ENCODE measurements around the gene PGD. TPM values are rescaled to one million over a fixed set of nuclear protein-coding genes. Genes with fewer than 3 reads are reported as not detected.
"Not testable (repeated sequence)": the region's sequence is repeated elsewhere in the genome, so short reads cannot be mapped to it uniquely, and the experiment has no call there.

Gene PGD
- total RNA-seq, 2 donors from 2014 or later = 68.0 to 105 TPM

DNA sequence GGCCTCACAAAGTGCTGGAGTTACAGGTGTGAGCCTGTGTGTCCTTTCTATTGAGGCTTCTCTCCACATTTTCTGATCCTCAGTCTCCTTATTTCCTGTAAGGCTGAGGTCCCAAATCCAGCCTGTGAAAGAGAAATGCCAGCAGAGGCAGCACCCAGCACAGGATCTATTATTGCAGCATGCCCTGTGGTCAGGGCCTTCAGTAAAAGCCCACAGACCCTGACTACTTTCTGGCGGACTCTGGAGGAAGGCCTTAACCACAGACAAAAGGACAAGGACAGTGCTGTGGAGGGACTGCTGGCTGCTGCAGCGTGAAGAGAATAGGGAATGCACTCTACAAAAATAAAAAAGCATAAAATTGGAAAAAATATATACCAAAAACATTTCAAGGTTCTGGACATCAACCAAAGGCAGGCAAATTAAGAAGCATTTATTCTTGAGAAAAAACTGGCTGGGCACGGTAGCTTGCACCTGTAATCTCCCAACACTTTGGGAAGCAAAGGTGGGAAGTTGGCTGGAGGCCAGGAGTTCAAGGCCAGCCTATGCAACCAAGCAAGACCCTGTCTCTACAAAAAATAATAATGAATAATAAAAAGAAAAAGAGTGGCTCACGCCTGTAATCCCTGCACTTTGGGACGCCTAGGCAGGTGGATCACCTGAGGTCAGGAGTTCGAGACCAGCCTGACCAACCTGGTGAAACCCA is 9.4 kb upstream of the PGD start:
- ATAC-seq (no peak), DNase-seq (no peak)
- intact Hi-C loops (cut with DNase I, micrococcal nuclease) = no loop called here

DNA sequence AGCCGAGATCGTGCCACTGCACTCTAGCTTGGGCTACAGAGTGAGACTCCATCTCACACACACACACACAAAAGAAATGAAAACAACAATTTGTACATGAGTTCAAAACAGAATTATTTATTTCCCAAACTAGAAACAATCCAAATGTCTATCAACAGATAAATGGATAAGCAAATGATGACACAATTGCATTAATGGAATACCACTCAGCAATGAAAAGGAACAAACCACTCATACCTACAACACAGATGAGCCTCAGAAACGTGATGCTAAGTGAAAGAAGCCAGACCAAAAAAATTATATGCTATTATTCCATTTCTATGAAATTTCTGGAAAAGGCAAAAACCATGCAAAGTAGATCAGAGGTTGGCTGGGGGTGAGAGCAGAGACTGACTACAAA is 2.0 kb upstream of the PGD start:
- DNase-seq = no peak
- intact Hi-C loops (cut with DNase I, micrococcal nuclease) = no loop called here
- ATAC-seq = no peak

DNA sequence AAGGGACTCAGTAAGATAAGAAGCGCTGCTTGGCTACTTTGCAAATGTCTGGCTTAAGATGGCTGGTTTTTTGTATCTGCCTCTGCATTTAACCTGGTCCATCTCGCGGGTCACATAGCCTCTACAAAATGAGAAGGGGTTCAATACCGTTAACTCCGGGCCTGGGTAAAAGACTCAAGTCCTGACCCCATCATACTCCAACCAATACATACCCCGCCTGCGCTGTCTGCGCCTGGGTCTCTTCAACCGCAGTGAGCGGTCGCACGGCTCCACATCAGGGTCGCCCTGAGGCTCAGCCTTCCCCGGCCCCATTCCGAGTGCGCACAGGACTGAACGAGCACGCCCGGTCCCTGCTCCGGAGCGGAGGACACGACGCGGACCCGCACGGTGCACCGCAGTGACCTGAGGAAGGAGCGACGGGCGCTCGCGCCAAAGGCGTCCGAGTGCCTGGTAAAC is 558 bp upstream of the PGD start:
- ATAC-seq = no peak
- no peak for DNase-seq
- intact Hi-C loops (cut with DNase I, micrococcal nuclease) = no loop called here

DNA sequence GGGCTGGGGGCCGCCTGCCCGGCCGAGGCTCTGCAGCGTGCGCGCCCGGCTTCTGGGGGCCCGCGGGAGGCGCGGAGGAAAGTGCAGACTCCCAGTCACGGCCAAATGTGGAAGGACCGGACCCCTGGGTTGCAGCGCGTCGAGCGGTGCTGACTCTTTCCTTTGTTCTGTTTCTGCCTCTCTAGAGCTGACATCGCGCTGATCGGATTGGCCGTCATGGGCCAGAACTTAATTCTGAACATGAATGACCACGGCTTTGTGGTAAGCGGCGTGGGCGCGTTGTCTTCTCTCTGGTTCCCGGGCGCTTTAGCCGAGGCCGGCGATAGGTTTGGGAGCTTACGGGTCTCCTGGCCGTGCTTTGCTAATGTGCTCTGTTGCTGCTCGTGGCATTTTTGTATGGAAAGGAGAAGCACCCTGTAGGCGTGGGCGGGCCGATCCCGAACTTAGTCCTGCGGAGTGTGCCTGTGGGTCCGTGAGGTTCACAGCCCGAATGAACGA is 629 bp downstream of the PGD start:
- ATAC-seq (no peak), DNase-seq (peak; percentile 30 to 43)
- intact Hi-C loops (cut with DNase I, micrococcal nuclease) = no loop called here

DNA sequence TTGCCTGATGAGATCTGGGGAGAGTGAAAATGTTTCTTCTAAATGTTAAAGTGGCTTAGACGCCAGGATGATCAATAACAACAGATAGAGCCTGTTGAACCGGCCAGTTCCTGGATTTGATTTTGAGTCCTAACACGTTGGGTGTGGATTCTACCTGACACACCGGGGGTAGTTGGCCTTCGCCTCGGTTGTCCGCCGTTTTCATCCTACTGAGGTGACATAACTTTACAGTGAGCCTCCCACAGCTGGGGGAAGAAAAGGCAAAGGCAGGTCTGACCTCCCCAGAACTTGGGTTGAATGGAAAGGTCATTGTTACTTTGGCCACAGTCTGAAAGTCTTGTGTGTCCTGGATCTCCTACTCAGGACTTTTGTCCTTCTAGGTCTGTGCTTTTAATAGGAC is 1.1 kb downstream of the PGD start:
- intact Hi-C loops (cut with DNase I, micrococcal nuclease) = no loop called here
- DNase-seq (no peak), ATAC-seq (no peak)

DNA sequence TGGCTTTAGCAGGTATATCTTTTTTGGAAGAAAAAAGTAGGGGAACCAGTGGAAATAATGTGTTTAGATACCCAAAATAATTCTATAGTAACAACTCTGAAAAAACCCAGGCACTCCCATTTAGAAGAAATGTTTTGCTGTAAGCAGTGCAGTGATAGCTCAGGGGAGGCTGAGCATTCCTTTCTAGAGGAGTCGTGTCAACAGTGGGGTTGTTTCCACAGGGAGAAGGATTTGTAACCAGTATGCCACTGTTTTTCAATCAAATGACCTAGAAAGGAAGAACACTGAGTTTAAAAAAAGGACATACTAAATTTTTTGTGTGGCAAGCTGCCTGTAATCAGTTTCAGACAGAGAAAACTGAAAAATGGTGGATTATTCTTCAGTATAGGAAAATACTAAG is 2.4 kb downstream of the PGD start:
- intact Hi-C loops (cut with DNase I, micrococcal nuclease) = no loop called here
- DNase-seq (no peak), ATAC-seq (no peak)

DNA sequence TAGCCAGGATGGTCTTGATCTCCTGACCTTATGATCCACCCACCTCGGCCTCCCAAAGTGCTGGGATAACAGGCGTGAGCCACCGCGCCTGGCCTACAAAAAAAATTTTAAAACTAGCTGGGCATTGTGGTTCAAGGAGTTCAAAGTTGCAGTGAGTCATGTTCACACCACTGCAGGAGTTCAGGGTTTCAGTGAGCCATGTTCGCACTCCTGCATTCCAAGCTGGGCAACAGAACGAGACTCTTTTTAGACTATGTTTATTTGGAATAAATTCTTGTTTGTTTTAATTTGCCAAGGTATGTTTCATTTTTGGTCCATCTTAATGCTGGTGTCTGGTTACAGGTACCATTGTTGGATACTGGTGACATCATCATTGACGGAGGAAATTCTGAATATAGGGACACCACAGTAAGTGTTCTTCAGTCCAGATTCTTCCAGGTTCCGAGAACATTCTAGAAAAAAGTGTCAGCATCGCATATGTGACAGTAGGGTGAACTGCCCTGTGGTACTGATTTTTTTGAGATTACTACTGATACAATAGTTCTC is 3.9 kb downstream of the PGD start:
- DNase-seq (no peak), ATAC-seq (no peak)
- intact Hi-C loops (cut with DNase I, micrococcal nuclease) = no loop called here

DNA sequence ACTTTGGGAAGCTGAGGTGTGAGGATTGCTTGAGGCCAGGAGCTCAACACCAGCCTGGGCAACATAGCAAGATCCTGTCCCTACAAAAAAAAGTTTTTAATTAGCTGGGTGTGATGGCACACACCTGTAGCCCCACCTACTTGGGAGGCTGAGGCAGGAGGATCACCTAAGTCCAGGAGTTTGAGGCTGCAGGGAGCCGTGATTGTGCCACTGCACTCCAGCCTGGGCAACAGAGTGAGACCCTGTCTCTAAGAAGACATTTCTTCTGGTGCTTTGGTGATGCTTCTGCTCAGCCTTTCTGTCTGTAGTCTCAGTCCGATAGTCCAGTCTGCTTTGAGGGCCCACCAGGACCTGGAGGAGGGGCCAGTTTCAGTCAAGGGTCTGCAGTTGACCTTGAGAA is 8.3 kb downstream of the PGD start:
- DNase-seq (no peak), ATAC-seq (no peak)
- intact Hi-C loops (cut with DNase I, micrococcal nuclease) = no loop called here

DNA sequence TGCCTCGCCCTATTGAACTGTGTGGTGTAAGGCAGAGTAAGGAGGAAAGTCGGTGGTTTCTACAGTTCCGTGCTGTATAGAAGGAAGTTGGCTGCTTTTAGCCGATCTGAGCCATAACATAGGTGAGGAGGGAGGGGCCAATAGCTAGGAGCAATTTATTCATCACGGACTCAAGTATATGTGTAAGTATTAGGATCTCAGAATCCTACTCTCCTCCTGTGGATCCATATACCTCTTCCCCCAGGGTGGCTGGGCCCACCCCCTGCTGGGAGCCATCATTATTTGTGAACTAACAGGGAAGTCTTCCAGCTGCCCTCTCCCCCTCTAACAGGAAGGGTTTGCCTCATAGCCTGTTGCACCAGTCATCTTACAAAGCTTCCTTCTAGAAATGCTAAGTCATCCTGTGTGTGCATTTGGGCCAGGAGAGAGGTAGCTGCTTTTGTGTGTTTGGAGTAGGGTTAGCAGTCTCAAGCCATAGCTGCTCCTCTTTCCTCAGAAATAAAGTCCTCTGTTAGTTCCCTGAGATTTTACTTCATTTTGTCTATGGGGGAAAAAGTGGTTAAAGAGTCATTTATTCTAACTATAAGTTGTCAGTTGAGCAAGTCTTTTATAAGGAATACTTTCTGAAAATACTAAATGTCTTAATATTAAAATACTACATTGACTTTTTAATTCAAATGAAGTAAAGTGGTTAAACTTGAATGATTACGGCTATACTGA is 16.5 kb downstream of the PGD start:
- intact Hi-C loops (cut with DNase I, micrococcal nuclease) = no loop called here
- DNase-seq (no peak), ATAC-seq (peak; percentile 96)

DNA sequence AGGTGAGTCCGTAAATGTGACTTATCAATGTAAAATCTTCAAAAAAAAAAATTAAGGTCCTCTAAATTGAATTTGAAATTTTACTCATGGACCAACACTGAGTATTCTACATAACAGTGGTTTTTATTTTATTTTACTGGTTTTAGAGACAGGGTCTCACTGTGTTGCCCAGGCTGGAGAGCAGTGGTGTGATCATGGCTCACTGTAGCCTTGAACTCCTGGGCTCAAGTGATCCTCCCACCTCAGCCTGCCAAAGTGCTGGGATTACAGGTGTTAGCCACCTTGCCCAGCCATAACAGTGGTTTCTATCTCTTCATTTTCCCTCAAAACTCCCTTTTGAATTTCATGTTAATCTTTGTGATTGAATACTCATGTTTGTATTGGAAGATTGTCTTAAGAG is 17.1 kb downstream of the PGD start:
- DNase-seq; intact Hi-C loops (cut with DNase I, micrococcal nuclease); ATAC-seq: not testable (repeated sequence)

DNA sequence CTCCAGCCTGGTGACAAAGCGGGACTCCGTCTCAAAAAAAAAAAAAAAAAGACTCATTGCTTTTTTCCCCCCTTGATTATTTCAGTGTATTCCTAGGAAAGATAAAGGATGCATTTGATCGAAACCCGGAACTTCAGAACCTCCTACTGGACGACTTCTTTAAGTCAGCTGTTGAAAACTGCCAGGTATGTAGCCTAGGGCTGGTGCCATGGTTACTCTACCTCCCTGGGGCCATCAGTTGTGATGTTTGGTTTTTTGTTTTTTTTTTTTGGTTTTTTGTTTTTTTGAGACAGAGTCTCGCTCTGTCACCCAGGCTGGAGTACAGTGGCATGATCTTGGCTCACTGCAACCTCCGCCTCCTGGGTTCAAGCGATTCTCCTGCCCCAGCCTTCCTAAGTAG is 19.9 kb downstream of the PGD start:
- intact Hi-C loops (cut with DNase I, micrococcal nuclease); DNase-seq; ATAC-seq: not testable (repeated sequence)

DNA sequence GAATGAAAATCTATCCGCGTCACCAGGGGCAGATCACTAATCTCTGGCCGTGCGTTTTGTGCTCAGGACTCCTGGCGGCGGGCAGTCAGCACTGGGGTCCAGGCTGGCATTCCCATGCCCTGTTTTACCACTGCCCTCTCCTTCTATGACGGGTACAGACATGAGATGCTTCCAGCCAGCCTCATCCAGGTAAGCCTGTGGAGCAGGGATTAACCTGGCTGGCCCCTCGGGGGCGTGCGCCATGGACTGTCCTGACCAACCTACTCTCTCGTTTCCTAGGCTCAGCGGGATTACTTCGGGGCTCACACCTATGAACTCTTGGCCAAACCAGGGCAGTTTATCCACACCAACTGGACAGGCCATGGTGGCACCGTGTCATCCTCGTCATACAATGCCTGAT is 20.5 kb downstream of the PGD start:
- no peak for DNase-seq
- no peak for ATAC-seq
- intact Hi-C loops (cut with DNase I, micrococcal nuclease) = no loop called here

DNA sequence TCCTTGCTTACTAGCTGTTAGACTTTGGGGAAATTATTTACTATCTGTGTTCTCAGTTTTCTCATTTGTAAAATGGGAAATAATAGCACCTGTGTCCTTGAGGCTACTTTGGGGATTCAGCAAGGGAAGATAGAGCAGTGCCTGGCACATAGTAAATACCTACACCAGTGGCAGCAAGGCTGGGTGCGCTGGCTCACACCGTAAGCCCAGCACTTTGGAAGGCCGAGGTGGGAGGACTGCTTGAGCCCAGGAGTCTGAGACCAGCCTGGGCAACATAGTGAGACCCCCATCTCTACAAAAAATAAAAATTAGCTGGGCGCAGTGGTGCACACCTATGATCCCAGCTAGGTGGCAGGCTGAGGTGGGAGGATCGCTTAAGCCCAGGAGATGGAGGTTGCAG is 22.8 kb downstream of the PGD start:
- DNase-seq = no peak
- ATAC-seq = no peak
- intact Hi-C loops (cut with DNase I, micrococcal nuclease) = no loop called here

DNA sequence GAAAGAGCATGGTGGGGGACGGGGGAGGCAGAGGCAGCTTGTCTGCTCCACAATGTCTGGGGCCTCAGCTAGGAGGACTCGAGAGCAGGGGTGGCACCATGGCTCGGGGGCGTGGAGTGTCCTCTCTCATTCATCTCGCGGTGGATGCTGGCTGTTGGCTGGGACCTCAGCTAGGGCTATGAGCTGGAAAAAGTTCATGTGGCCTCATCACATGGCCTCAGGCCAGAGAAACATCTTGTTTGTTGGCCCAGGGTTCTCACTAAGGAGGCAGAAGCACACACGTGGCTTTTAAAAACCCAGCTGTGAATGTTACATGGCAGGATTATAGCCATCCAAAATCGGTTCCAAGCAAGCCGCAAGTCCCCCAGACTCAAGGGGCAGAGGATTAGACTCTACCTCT is 25.2 kb downstream of the PGD start:
- ATAC-seq (no peak), DNase-seq (no peak)
- intact Hi-C loops (cut with DNase I, micrococcal nuclease) = no loop called here

DNA sequence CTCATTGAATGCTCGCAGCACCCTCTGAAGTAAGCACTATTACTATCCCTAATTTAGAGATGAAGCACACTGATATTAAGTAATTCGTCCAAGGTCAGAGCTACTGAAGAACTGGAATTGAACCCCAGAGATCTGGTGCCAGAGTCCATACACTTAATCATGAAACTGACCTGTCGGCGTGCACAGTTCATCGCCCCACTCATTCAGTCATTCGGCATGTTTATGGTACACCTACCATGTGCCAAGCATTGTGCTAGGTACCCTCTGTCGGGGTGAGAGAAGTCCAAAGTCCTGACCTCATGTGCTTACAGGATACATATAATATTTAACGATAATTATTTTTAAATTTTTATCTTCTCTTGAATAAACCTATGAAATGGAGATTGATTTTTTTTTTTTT is 25.8 kb downstream of the PGD start:
- intact Hi-C loops (cut with DNase I, micrococcal nuclease) = loop anchor here in 1 of 2 donors (5.0 kb wide), 1 partner anchor 47 kb away; no protein-coding TSS in a partner anchor
- ATAC-seq = no peak
- no peak for DNase-seq

DNA sequence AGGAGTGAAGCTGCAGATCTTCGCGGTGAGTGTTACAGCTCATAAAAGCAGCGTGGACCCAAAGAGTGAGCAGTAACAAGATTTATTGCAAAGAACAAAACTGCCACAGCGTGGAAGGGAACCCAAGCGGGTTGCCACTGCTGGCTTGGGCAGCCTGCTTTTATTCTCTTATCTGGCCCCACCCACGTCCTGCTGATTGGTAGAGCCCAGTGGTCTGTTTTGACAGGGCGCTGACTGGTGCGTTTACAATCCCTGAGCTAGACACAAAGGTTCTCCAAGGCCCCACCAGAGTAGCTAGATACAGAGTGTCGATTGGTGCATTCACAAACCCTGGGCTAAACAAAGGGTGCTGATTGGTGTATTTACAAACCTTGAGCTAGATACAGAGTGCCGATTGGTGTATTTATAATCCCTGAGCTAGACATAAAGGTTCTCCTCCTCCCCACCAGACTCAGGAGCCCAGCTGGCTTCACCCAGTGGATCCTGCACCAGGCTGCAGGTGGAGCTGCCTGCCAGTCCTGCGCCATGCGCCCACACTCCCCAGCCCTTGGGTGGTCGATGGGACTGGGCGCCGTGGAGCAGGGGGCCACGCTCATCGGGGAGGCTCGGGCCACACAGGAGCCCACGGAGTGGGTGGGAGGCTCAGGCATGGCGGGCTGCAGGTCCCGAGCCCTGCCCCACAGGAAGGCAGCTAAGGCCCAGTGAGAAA is 27.1 kb downstream of the PGD start:
- peak in 1 of 2 donors; percentile 26 for DNase-seq
- not testable (repeated sequence) for ATAC-seq
- intact Hi-C loops (cut with DNase I, micrococcal nuclease) = loop anchor here in 1 of 2 donors (5.0 kb wide), 1 partner anchor 49 kb away; no protein-coding TSS in a partner anchor

DNA sequence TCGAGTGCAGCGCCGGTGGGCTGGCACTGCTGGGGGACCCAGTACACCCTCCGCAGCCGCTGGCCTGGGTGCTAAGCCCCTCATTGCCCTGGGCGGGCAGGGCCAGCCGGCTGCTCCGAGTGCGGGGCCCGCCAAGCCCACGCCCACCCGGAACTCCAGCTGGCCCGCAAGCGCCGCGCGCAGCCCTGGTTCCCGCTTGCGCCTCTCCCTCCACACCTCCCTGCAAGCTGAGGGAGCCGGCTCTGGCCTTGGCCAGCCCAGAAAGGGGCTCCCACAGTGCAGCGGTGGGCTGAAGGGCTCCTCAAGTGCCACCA is 27.6 kb downstream of the PGD start:
- ATAC-seq, DNase-seq: not testable (repeated sequence)
- intact Hi-C loops (cut with DNase I, micrococcal nuclease) = loop anchor here in 1 of 2 donors (5.0 kb wide), 1 partner anchor 49 kb away; no protein-coding TSS in a partner anchor

DNA sequence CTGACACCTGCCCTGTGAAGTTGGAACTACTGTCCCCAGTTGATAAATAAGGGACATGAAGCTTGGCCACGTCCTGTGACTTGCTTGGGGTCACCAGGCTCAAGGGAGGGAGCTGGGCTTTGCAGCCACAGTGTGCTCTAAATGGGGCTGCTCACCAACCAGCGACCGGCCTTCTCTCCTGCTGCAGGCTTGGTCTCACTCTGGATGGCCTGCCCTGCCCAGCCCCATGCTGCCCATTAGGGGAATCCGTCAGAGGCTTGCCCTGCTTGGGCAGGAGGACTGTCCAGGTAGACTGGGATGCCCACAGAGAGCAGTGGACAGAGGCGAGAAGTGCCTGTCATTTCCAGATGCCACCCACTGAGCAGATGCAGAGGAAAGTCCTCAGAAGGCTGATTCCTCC is 30.1 kb downstream of the PGD start:
- DNase-seq (no peak), ATAC-seq (no peak)
- intact Hi-C loops (cut with DNase I, micrococcal nuclease) = loop anchor here in 1 of 2 donors (5.0 kb wide), 1 partner anchor 52 kb away; no protein-coding TSS in a partner anchor

DNA sequence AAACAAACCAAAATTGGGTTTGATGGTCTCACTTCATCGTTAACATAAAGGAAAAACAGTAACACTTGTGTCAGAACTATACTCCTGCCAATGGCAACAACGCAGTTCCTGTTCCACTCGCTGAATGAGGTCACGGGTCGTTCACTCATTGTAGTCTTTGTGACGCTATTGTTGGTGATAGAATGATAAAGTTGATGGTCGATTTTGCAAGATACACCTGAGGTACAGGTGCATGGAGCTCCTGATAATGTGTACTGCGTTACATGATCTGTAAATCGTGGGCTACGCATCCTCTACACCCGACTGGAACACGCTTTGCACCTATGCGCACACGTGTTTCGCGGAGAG is 31.0 kb downstream of the PGD start:
- intact Hi-C loops (cut with DNase I, micrococcal nuclease) = loop anchor here in 1 of 2 donors (5.0 to 10.0 kb wide), 2 partner anchors 53 to 65 kb away; no protein-coding TSS in a partner anchor
- peak; percentile 15 for ATAC-seq
- DNase-seq = peak in 1 of 2 donors; percentile 38
